Esophagus mucosa (tissue), 1 donor: ENCODE measurements around the gene IQSEC3. TPM values are rescaled to one million over a fixed set of nuclear protein-coding genes. Genes with fewer than 3 reads are reported as not detected.
A peak's percentile ranks its signal among the peaks of the same experiment; 100 is the strongest.
"Not testable (repeated sequence)": the region's sequence is repeated elsewhere in the genome, so short reads cannot be mapped to it uniquely, and the experiment has no call there.

ENCODE experiments used
- ATAC-seq: fragments of 200-7000 bp; cut with Tn5 transposase; one replicate; pipeline ENCODE4 v1.9.1; 2020
- total RNA-seq: library from RNA; stranded (reverse); gene quantifications from one replicate; pipeline ENCODE4 v1.2.4, GENCODE V29; 2023
- donor health status: DM: yes; HTN: yes; CAD: no.

Gene IQSEC3
- total RNA-seq: 0.28 TPM

DNA sequence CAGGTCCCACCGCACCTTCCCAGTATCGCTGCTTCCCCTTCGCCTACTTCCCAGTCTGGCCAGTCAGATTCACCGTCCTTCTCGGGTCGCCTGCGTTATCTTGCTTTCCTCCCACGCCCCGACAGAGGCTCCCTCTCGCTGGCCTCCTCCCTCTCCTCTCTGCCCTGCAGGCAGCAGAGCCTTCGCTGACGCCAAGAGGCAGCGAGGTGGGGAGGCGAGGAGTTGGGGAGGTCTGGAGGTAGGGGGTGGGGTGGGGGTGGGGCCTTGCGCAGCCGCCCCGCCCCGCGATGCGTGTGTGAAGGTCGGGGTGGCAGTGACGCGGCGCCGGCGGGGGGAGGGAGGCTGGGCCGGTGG is at the start of gene IQSEC3:
TSS of gene IQSEC3 (plus strand) at position 340 of the 354 bp plus-strand sequence. CDS start 116 bp downstream, outside the sequence.
- not testable (repeated sequence) for ATAC-seq

- ATAC-seq: not testable (repeated sequence)
Measured at GRCh38 chr12:17370-18340, 48.9 kb upstream of the IQSEC3 start.

DNA sequence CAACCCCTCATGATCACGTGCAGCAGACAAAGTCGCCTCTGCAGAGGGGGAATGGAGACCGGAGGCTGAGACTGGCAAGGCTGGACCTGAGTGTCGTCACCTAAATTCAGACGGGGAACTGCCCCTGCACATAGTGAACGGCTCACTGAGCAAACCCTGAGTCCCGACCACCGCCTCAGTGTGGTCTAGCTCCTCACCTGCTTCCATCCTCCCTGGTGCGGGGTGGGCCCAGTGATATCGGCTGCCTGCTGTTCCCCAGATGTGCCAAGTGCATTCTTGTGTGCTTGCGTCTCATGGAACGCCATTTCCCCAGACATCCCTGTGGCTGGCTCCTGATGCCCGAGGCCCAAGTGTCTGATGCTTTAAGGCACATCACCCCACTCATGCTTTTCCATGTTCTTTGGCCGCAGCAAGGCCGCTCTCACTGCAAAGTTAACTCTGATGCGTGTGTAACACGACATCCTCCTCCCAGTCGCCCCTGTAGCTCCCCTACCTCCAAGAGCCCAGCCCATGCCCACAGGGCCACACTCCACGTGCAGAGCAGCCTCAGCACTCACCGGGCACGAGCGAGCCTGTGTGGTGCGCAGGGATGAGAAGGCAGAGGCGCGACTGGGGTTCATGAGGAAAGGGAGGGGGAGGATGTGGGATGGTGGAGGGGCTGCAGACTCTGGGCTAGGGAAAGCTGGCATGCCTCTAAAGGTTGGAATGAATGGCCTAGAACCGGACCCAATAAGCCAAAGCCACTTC is 47.6 kb upstream of the IQSEC3 start:
- ATAC-seq: not testable (repeated sequence)

DNA sequence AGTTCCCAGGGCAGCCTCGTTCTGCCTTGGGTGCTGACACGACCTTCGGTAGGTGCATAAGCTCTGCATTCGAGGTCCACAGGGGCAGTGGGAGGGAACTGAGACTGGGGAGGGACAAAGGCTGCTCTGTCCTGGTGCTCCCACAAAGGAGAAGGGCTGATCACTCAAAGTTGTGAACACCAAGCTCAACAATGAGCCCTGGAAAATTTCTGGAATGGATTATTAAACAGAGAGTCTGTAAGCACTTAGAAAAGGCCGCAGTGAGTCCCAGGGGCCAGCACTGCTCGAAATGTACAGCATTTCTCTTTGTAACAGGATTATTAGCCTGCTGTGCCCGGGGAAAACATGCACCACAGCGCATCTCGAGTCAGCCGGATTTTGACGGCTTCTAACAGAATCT is 46.7 kb upstream of the IQSEC3 start:
- ATAC-seq: not testable (repeated sequence)

- peak; percentile 39 for ATAC-seq
Measured at GRCh38 chr12:20757-21156, 45.8 kb upstream of the IQSEC3 start.

GRCh38 chr12:21301-22189 is 45.0 kb upstream of the IQSEC3 start:
- peak; percentile 68 for ATAC-seq

DNA sequence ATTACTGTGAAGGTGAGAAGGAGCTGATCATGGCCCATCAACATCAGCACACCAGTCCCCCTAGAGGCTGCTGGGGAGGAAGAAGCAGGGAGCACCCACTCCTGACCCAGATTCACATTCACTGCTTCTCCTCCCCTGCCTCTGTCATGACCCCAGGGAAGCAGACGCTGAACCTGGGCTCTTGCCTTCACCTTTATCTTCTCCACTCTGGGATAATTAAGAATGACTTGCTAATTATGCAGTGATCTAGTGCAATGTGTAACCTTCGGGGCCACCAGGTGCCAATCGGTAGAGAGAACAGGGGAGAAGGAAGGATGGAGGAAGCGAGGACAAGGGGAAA is 44.4 kb upstream of the IQSEC3 start:
- peak; percentile 57 for ATAC-seq

GRCh38 chr12:22530-23201 is 43.9 kb upstream of the IQSEC3 start:
- peak; percentile 53 for ATAC-seq

DNA sequence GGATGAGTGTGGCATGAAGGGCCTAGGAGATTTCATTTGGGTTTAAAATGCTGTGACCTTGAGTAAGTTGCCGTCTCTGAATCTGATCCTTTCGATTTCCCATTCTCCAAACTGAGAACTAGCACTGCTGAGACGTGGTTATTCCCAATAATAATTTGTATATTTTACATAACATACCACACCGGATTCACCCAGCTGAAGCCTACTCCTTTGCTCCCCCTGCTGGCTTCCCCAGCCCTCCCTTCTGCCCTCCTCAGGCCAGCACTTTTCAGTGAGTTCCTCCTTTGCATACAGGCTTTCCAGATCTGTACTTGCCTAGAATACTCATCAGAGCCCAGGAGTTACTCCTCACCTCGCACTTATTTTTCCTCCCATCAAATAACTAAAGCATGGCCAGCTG is 38.7 kb upstream of the IQSEC3 start:
- ATAC-seq: not testable (repeated sequence)

DNA sequence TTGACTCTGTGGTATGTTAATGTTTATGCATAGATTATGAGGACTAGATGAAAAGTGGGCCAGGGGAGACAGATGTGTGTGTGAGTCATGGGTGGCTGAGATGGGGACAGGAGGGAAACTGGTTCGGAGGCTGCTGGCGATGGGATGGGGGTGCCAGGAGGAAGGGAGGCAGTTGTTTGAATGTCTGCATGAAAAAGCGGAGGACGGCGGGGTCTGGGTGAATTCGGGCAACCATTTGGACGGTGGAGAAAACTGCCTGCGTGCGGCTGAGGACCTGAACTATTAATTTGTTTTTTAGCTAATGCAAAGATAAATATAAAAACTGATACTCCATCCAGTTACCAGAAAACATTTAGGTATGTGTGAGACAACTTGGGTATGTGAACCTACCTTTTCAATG is 27.8 kb upstream of the IQSEC3 start:
- ATAC-seq: not testable (repeated sequence)

GRCh38 chr12:39555-40265 is 26.9 kb upstream of the IQSEC3 start:
- ATAC-seq: not testable (repeated sequence)

DNA sequence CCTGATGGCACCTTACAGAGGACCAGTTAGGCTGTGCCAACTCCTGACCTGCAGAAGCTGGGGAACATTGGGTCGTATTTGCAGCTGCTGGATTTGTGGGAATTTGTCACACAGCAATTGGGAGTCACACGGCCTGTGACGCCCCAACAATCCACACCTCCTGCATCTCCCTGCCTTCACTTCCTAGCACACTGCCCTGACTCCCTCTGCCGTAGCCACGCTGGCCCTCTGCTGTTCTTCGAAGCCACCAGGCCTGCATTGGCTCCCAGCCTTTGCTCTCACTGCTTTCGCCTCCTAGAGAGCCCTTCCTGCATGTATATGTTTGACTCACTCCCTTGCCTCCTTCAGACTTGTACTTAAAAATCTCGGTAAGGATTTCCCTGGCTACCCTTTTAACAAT is 22.2 kb upstream of the IQSEC3 start:
- ATAC-seq: not testable (repeated sequence)

GRCh38 chr12:45235-45990 is 21.2 kb upstream of the IQSEC3 start:
- ATAC-seq: peak; percentile 26

DNA sequence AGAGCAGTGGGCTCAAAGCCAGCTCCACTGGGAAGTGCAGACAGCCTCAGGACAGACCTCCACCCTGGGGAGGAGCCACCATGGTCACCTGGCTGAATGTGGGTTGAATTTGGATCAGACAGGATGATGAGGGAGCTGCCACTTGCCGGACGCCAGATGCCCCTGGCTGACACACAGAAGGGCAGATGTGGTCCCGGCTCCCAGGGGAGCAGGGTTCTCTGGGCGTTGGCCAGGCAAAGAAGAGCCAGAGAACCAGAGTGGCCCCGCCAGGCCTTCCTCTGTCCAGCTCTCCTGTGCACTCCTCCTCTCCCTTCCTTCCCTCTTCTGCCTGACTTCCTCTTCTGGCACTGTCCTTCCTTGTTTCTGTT is 20.6 kb upstream of the IQSEC3 start:
- ATAC-seq: peak; percentile 32

DNA sequence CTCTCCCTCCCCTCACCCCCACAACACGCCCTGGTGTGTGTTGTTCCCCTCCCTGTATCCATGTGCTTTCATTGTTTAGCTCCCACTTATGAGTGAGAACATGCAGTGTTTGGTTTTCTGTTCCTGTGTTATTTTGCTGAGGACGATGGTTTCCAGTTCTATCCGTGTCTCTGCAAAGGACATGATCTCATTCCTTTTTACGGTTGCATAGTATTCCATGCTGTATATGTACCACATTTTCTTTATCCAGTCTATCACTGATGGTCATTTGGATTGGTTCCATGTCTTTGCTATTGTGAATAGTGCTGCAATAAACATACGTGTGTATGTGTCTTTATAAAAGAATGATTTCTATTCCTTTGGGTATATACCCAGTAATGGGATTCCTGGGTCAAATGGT is 20.0 kb upstream of the IQSEC3 start:
- ATAC-seq: not testable (repeated sequence)

DNA sequence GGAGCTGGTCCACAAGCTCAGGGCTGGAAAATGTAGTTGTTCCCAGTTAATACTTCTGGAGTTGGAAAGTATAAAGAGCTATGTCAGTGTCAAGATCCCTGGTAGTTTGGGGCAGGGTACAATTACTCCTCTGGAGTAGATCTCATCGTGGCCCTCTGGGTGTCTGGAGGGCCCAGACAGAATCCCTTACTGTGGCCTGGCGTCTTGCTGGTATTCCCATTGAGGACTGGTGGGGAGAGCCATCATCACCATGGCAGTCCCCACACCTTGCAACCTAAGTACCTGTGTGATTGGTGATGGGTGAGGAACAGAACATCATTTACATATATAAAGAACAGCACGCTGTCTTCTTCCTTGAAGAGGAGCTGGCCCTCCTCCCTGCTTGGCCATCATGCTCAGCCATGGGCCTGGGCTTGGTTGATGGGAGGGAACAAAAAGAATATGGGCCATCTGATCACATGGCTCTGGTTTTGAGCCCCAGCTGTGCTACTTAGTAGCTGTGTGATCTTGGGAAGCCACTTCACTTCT is 18.8 kb upstream of the IQSEC3 start:
- ATAC-seq: peak; percentile 41

- ATAC-seq: not testable (repeated sequence)
Measured at GRCh38 chr12:49149-49548, 17.4 kb upstream of the IQSEC3 start.

- ATAC-seq: not testable (repeated sequence)
Measured at GRCh38 chr12:51087-51486, 15.5 kb upstream of the IQSEC3 start.

DNA sequence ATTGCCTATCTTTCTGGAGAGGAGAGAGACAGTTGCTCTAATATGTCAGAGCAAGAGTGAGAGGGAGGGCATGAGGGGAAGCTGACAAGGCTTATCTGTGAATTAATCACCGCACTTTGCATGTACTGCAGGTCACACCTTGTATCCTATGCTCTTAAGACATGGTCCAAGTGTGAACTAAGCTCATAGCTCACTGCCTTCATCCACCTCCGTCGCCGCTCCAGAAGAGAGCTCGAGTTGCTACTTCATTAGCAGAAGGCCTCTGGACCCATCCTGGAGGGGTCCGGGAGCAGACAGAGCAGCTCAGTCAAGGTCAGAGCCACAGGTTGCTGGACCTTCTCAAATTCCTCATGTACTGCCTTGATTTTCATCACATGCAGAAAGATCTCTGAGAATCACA is 14.6 kb upstream of the IQSEC3 start:
- ATAC-seq: not testable (repeated sequence)
